CD4-positive, alpha-beta T cell (primary cell): ENCODE measurements around the gene KNDC1. TPM values are rescaled to one million over a fixed set of nuclear protein-coding genes. Genes with fewer than 3 reads are reported as not detected.

Experiments used
- ATAC-seq: fragments of 200-7000 bp; cut with Tn5 transposase; one replicate; pipeline ENCODE4 v1.10.0; 2022; ENCODE audit warnings: mild to moderate bottlenecking; ENCODE audit not compliant: poor library complexity
- CTCF ChIA-PET: fragments of 350-600 bp; sonication (Branson Sonifier 250); formaldehyde crosslinking; loops from one replicate; lab custom pipeline; 2021; ENCODE audit warnings: antibody characterized with exemption, inconsistent platforms; lab: Charles Lee
- POLR2A ChIA-PET: fragments of 350-600 bp; sonication (Branson Sonifier 250); formaldehyde crosslinking; loops from one replicate; lab custom pipeline; 2021; ENCODE audit warnings: antibody characterized with exemption, inconsistent platforms; lab: Charles Lee
- DNase-seq, 14 experiments: peaks; one replicate each; pipeline ENCODE4 v3.0.0-alpha.2; 2013 to 2020; ENCODE audit warnings: mixed read lengths in 2 of 14
- H3K27ac ChIP-seq, 2 donors: one replicate each; pipeline versions ENCODE4 v1.5.1 to v1.7.0; 2013; ENCODE audit warnings: low read length in 2 of 2, low read depth in 1 of 2, mild to moderate bottlenecking in 1 of 2
- H3K27me3 ChIP-seq, 2 experiments: 1 replicate in 1 of 2; 2 replicates in 1 of 2; pipeline versions ENCODE4 v1.6.1 to v1.7.0; 2013; ENCODE audit warnings: low read length in 2 of 2, control low read depth in 1 of 2, mild to moderate bottlenecking in 1 of 2, moderate library complexity in 1 of 2; ENCODE audit not compliant: insufficient read depth in 2 of 2, control insufficient read depth in 1 of 2
- H3K36me3 ChIP-seq: one replicate; pipeline ENCODE4 v1.6.1; 2013; ENCODE audit warnings: low read length, control low read depth; ENCODE audit not compliant: insufficient read depth
- H3K4me1 ChIP-seq: one replicate; pipeline ENCODE4 v1.6.1; 2013; ENCODE audit warnings: low read length, control low read depth; ENCODE audit not compliant: insufficient read depth
- H3K4me3 ChIP-seq: one replicate; pipeline ENCODE4 v1.5.1; 2013; ENCODE audit warnings: mild to moderate bottlenecking, low read length, moderate library complexity
- H3K9me3 ChIP-seq, 2 experiments: 1 replicate in 1 of 2; 2 replicates in 1 of 2; pipeline versions ENCODE4 v1.6.1 to v1.7.0; 2013; ENCODE audit warnings: low read length in 2 of 2, mild to moderate bottlenecking in 2 of 2, control low read depth in 1 of 2, moderate library complexity in 1 of 2; ENCODE audit not compliant: control insufficient read depth in 1 of 2, insufficient read depth in 1 of 2
- H3K27ac Mint-ChIP-seq: one replicate; pipeline ENCODE4 v1.8.0; 2020; ENCODE audit warnings: mixed read lengths
- H3K27me3 Mint-ChIP-seq: one replicate; pipeline ENCODE4 v1.8.0; 2021; ENCODE audit warnings: mixed read lengths
- H3K36me3 Mint-ChIP-seq: one replicate; pipeline ENCODE4 v1.8.0; 2021; ENCODE audit warnings: low read depth, mixed read lengths
- H3K4me1 Mint-ChIP-seq: one replicate; pipeline ENCODE4 v1.8.0; 2021; ENCODE audit warnings: low read depth, mixed read lengths
- H3K4me3 Mint-ChIP-seq: one replicate; pipeline ENCODE4 v1.8.0; 2020; ENCODE audit warnings: mild to moderate bottlenecking, mixed read lengths
- H3K9me3 Mint-ChIP-seq: one replicate; pipeline ENCODE4 v1.8.0; 2020; ENCODE audit warnings: mixed read lengths
- CTCF ChIP-seq: fragments of 200-600 bp; IDR thresholded peaks from one replicate; pipeline ENCODE4 v1.8.0; 2022; ENCODE audit warnings: antibody characterized with exemption, mild to moderate bottlenecking
- intact Hi-C, 2 experiments: fragments of 100-400 bp; cut with DNase I in 1 of 2; cut with micrococcal nuclease in 1 of 2; formaldehyde crosslinking; loops; one replicate each; pipeline versions ENCODE4 v1.15.1 to v1.9.0; 2023 to 2025; cut with DNase I, micrococcal nuclease
- total RNA-seq, 174 experiments: library from RNA in 2 of 174; stranded (reverse) in 2 of 174; gene quantifications; one replicate each; pipeline ENCODE4 v1.2.3 and lab custom pipeline; 2021 to 2026

The KNDC1 gene
- total RNA-seq, 2 experiments from 2014 or later = not detected

GRCh38 chr10:133121479-133121878 lies 38.5 kb upstream of the KNDC1 start:
- Mint-ChIP-seq H3K36me3 (no peaks in the 10 kb centered on the region), H3K4me1 (no peaks in the 10 kb centered on the region), H3K9me3 (no peaks in the 10 kb centered on the region), H3K27me3 (peaks cover 21% of the 10 kb centered on the region), H3K27ac (no peak overlapping the region), H3K4me3 (no peak overlapping the region)
- TF ChIP-seq CTCF = no peak
- peaks cover 0 to 40% of the 10 kb centered on the region in 2 experiments for H3K9me3 ChIP-seq
- no peak overlapping the region for H3K27ac ChIP-seq
- H3K36me3 ChIP-seq = no peaks in the 10 kb centered on the region
- peaks cover 3% of the 10 kb centered on the region for H3K4me1 ChIP-seq
- intact Hi-C loops = no loop called here
- CTCF ChIA-PET = no interaction called here
- POLR2A ChIA-PET = no interaction called here
- DNase-seq = no peak
- H3K4me3 ChIP-seq = no peak overlapping the region
- peaks cover 6 to 15% of the 10 kb centered on the region in 2 experiments for H3K27me3 ChIP-seq
- ATAC-seq = no peak

- CTCF ChIA-PET = no interaction called here
- peaks cover 0 to 38% of the 10 kb centered on the region in 2 experiments for H3K9me3 ChIP-seq
These were observed 37.7 kb upstream of the KNDC1 start for GRCh38 chr10:133122171-133122935.

GRCh38 chr10:133123050-133123745 lies 36.8 kb upstream of the KNDC1 start:
- H3K4me1 ChIP-seq = peaks cover 3% of the 10 kb centered on the region
- peaks cover 6 to 9% of the 10 kb centered on the region in 2 experiments for H3K27me3 ChIP-seq
- no peak overlapping the region for H3K27ac Mint-ChIP-seq
- H3K27ac ChIP-seq = no peak overlapping the region
- intact Hi-C loops = no loop called here
- ATAC-seq (no peak), DNase-seq (no peak)
- H3K9me3 Mint-ChIP-seq = no peaks in the 10 kb centered on the region
- no peak for TF ChIP-seq CTCF
- H3K9me3 ChIP-seq = peaks cover 0 to 36% of the 10 kb centered on the region in 2 experiments
- ChIA-PET POLR2A (no interaction called here), CTCF (no interaction called here)
- H3K36me3 Mint-ChIP-seq = no peaks in the 10 kb centered on the region
- H3K36me3 ChIP-seq = no peaks in the 10 kb centered on the region
- no peaks in the 10 kb centered on the region for H3K4me1 Mint-ChIP-seq
- peaks cover 21% of the 10 kb centered on the region for H3K27me3 Mint-ChIP-seq
- no peak overlapping the region for H3K4me3 Mint-ChIP-seq
- H3K4me3 ChIP-seq = no peak overlapping the region

More at GRCh38 chr10:133122171-133122935, 37.7 kb upstream of the KNDC1 start:
- Histone ChIP-seq H3K4me3 (no peak overlapping the region), H3K27me3 (peaks cover 6 to 15% of the 10 kb centered on the region in 2 experiments), H3K27ac (no peak overlapping the region), H3K4me1 (peaks cover 3% of the 10 kb centered on the region), H3K36me3 (no peaks in the 10 kb centered on the region)
- no peak overlapping the region for H3K4me3 Mint-ChIP-seq
- no peaks in the 10 kb centered on the region for H3K9me3 Mint-ChIP-seq
- POLR2A ChIA-PET = no interaction called here
- intact Hi-C loops = no loop called here
- H3K4me1 Mint-ChIP-seq = no peaks in the 10 kb centered on the region
- H3K36me3 Mint-ChIP-seq = no peaks in the 10 kb centered on the region
- H3K27me3 Mint-ChIP-seq = peaks cover 21% of the 10 kb centered on the region
- no peak for ATAC-seq
- no peak for TF ChIP-seq CTCF
- no peak for DNase-seq
- no peak overlapping the region for H3K27ac Mint-ChIP-seq
